Stimulated activated naive CD8-positive, alpha-beta T cell treated with anti-CD3 and anti-CD28 coated beads, Interleukin-15, amount 100 ng/mL, for 72 hours (primary cell): ENCODE measurements around the gene PSMD6.

Experiments
- ATAC-seq: fragments of 150-1000 bp; cut with Tn5 transposase; 2 replicates; pipeline ENCODE4 v1.10.0; 2021; ENCODE audit warnings: mild to moderate bottlenecking, moderate library complexity
- DNase-seq, 2 donors: peaks; one replicate each; pipeline ENCODE4 v3.0.0; 2021 to 2022
- H3K27ac Mint-ChIP-seq, 2 donors: one replicate each; pipeline ENCODE4 v1.8.0; 2022; ENCODE audit warnings: mild to moderate bottlenecking in 2 of 2, mixed read lengths in 2 of 2, moderate library complexity in 2 of 2
- H3K27me3 Mint-ChIP-seq: one replicate; pipeline ENCODE4 v1.8.0; 2022; ENCODE audit warnings: mixed read lengths
- H3K4me1 Mint-ChIP-seq: one replicate; pipeline ENCODE4 v1.8.0; 2022; ENCODE audit warnings: mild to moderate bottlenecking, mixed read lengths
- H3K4me3 Mint-ChIP-seq, 2 donors: one replicate each; pipeline ENCODE4 v1.8.0; 2022; ENCODE audit warnings: mild to moderate bottlenecking in 2 of 2, mixed read lengths in 2 of 2, moderate library complexity in 1 of 2
- H3K9me3 Mint-ChIP-seq, 2 donors: one replicate each; pipeline ENCODE4 v1.8.0; 2022; ENCODE audit warnings: mixed read lengths in 2 of 2

The PSMD6 gene

GRCh38 chr3:64003589-64003988, 19.7 kb downstream of the PSMD6 start:
- no peak overlapping the region for H3K27ac Mint-ChIP-seq
- peaks cover 7% of the 10 kb centered on the region for H3K4me1 Mint-ChIP-seq
- DNase-seq: no peak
- no peaks in the 10 kb centered on the region for H3K9me3 Mint-ChIP-seq
- no peak for ATAC-seq
- H3K27me3 Mint-ChIP-seq: no peaks in the 10 kb centered on the region
- H3K4me3 Mint-ChIP-seq: no peak overlapping the region

GRCh38 chr3:64002233-64002632, 21.1 kb downstream of the PSMD6 start:
- no peak for DNase-seq
- H3K4me1 Mint-ChIP-seq: peaks cover 12% of the 10 kb centered on the region
- H3K27me3 Mint-ChIP-seq: no peaks in the 10 kb centered on the region
- H3K27ac Mint-ChIP-seq: peak overlapping the region in 1 of 2 donors; percentile 77
- H3K4me3 Mint-ChIP-seq: no peak overlapping the region
- H3K9me3 Mint-ChIP-seq: no peaks in the 10 kb centered on the region
- ATAC-seq: no peak

GRCh38 chr3:64000453-64001055, 22.7 kb downstream of the PSMD6 start:
- H3K27ac Mint-ChIP-seq: peak overlapping the region; percentile 5 to 60
- H3K4me3 Mint-ChIP-seq: no peak overlapping the region
- H3K9me3 Mint-ChIP-seq: no peaks in the 10 kb centered on the region
- DNase-seq (no peak), ATAC-seq (no peak)
- H3K4me1 Mint-ChIP-seq: peaks cover 13% of the 10 kb centered on the region
- H3K27me3 Mint-ChIP-seq: no peaks in the 10 kb centered on the region

- Mint-ChIP-seq H3K9me3 (no peaks in the 10 kb centered on the region), H3K4me1 (peaks cover 24% of the 10 kb centered on the region), H3K27me3 (no peaks in the 10 kb centered on the region), H3K27ac (peak overlapping the region in 1 of 2 donors; percentile 83), H3K4me3 (no peak overlapping the region)
- DNase-seq (no peak), ATAC-seq (no peak)
Observed at GRCh38 chr3:63998852-63999754, 24.2 kb downstream of the PSMD6 start.

- H3K4me1 Mint-ChIP-seq: peaks cover 45% of the 10 kb centered on the region
- no peaks in the 10 kb centered on the region for H3K27me3 Mint-ChIP-seq
- peak overlapping the region; percentile 71 to 89 for H3K27ac Mint-ChIP-seq
- no peak overlapping the region for H3K4me3 Mint-ChIP-seq
- H3K9me3 Mint-ChIP-seq: no peaks in the 10 kb centered on the region
- DNase-seq (no peak), ATAC-seq (no peak)
Observed at GRCh38 chr3:63995086-63995485, 28.2 kb downstream of the PSMD6 start.

- Mint-ChIP-seq H3K27me3 (no peaks in the 10 kb centered on the region), H3K27ac (peak overlapping the region in 1 of 2 donors; percentile 34), H3K4me1 (peaks cover 49% of the 10 kb centered on the region), H3K9me3 (no peaks in the 10 kb centered on the region), H3K4me3 (no peak overlapping the region)
- ATAC-seq (peak; percentile 84), DNase-seq (peak; percentile 26 to 44)
Observed at GRCh38 chr3:63993653-63994079, 29.6 kb downstream of the PSMD6 start.

- Mint-ChIP-seq H3K4me1 (peaks cover 58% of the 10 kb centered on the region), H3K4me3 (no peak overlapping the region), H3K27me3 (no peaks in the 10 kb centered on the region), H3K27ac (peak overlapping the region in 1 of 2 donors; percentile 70), H3K9me3 (no peaks in the 10 kb centered on the region)
- peak; percentile 29 for ATAC-seq
- DNase-seq: no peak
Observed at GRCh38 chr3:63992516-63993209, 30.6 kb downstream of the PSMD6 start.

- Mint-ChIP-seq H3K4me1 (peaks cover 57% of the 10 kb centered on the region), H3K4me3 (no peak overlapping the region), H3K27ac (no peak overlapping the region), H3K9me3 (no peaks in the 10 kb centered on the region), H3K27me3 (no peaks in the 10 kb centered on the region)
- DNase-seq (no peak), ATAC-seq (no peak)
Observed at GRCh38 chr3:63991666-63992065, 31.6 kb downstream of the PSMD6 start.

- no peaks in the 10 kb centered on the region for H3K27me3 Mint-ChIP-seq
- H3K9me3 Mint-ChIP-seq: no peaks in the 10 kb centered on the region
- ATAC-seq (no peak), DNase-seq (no peak)
- H3K4me1 Mint-ChIP-seq: peaks cover 62% of the 10 kb centered on the region
- H3K4me3 Mint-ChIP-seq: no peak overlapping the region
- peak overlapping the region; percentile 14 to 83 for H3K27ac Mint-ChIP-seq
Observed at GRCh38 chr3:63990733-63991132, 32.6 kb downstream of the PSMD6 start.

- no peak for DNase-seq
- peaks cover 63% of the 10 kb centered on the region for H3K4me1 Mint-ChIP-seq
- no peak overlapping the region for H3K4me3 Mint-ChIP-seq
- H3K9me3 Mint-ChIP-seq: no peaks in the 10 kb centered on the region
- peak; percentile 35 for ATAC-seq
- no peaks in the 10 kb centered on the region for H3K27me3 Mint-ChIP-seq
- H3K27ac Mint-ChIP-seq: peak overlapping the region in 1 of 2 donors; percentile 83
Observed at GRCh38 chr3:63990204-63990603, 33.1 kb downstream of the PSMD6 start.

- ATAC-seq (no peak), DNase-seq (no peak)
- Mint-ChIP-seq H3K4me1 (peaks cover 66% of the 10 kb centered on the region), H3K9me3 (no peaks in the 10 kb centered on the region), H3K27me3 (no peaks in the 10 kb centered on the region), H3K27ac (peak overlapping the region in 1 of 2 donors; percentile 85), H3K4me3 (no peak overlapping the region)
Observed at GRCh38 chr3:63988943-63989342, 34.4 kb downstream of the PSMD6 start.

- DNase-seq (no peak), ATAC-seq (no peak)
- Mint-ChIP-seq H3K4me1 (peaks cover 65% of the 10 kb centered on the region), H3K27ac (peak overlapping the region in 1 of 2 donors; percentile 2), H3K9me3 (no peaks in the 10 kb centered on the region), H3K4me3 (no peak overlapping the region), H3K27me3 (no peaks in the 10 kb centered on the region)
Observed at GRCh38 chr3:63986831-63987230, 36.5 kb downstream of the PSMD6 start.

GRCh38 chr3:63986146-63986545, 37.1 kb downstream of the PSMD6 start:
- ATAC-seq: no peak
- no peak overlapping the region for H3K27ac Mint-ChIP-seq
- H3K4me1 Mint-ChIP-seq: peaks cover 67% of the 10 kb centered on the region

GRCh38 chr3:63984391-63984790, 38.9 kb downstream of the PSMD6 start:
- H3K4me1 Mint-ChIP-seq: peaks cover 76% of the 10 kb centered on the region
- DNase-seq: no peak
- no peak overlapping the region for H3K4me3 Mint-ChIP-seq
- H3K9me3 Mint-ChIP-seq: no peaks in the 10 kb centered on the region
- peak overlapping the region in 1 of 2 donors; percentile 16 for H3K27ac Mint-ChIP-seq
- ATAC-seq: peak; percentile 54
- H3K27me3 Mint-ChIP-seq: no peaks in the 10 kb centered on the region

More at GRCh38 chr3:63986146-63986545, 37.1 kb downstream of the PSMD6 start:
- Mint-ChIP-seq H3K4me3 (no peak overlapping the region), H3K9me3 (no peaks in the 10 kb centered on the region), H3K27me3 (no peaks in the 10 kb centered on the region)
- no peak for DNase-seq

- H3K4me3 Mint-ChIP-seq: no peak overlapping the region
- H3K27me3 Mint-ChIP-seq: no peaks in the 10 kb centered on the region
- H3K27ac Mint-ChIP-seq: peak overlapping the region in 1 of 2 donors; percentile 57
- DNase-seq (no peak), ATAC-seq (no peak)
- peaks cover 83% of the 10 kb centered on the region for H3K4me1 Mint-ChIP-seq
- no peaks in the 10 kb centered on the region for H3K9me3 Mint-ChIP-seq
Observed at GRCh38 chr3:63981980-63982379, 41.3 kb downstream of the PSMD6 start.
